ENCODE data around the gene DRG2.

Gene DRG2

GRCh38 chr17:18087610-18088491 is at the start of gene DRG2:
DRG2 (plus strand) TSS chr17:18087948; CDS start chr17:18088024, 76 bp downstream.
- peak; percentile 69 for DNase-seq

- no peak for DNase-seq
These were observed 49.4 kb upstream of the DRG2 start for GRCh38 chr17:18038149-18038850.

GRCh38 chr17:18038861-18039534 is 48.8 kb upstream of the DRG2 start, which contains the start of the genes ATPAF2 and GID4:
ATPAF2 (minus strand) TSS chr17:18039168; CDS start chr17:18039013, 155 bp downstream.
GID4 (plus strand) TSS chr17:18039408; CDS start chr17:18039465, 57 bp downstream.
- DNase-seq = peak; percentile 84

GRCh38 chr17:18039535-18040260 is 48.0 kb upstream of the DRG2 start:
- no peak for DNase-seq

- DNase-seq = no peak
These were observed 47.4 kb upstream of the DRG2 start for GRCh38 chr17:18040261-18040858.

- no peak for DNase-seq
These were observed 46.0 kb upstream of the DRG2 start for GRCh38 chr17:18041776-18042175.

GRCh38 chr17:18042983-18043382 is 44.8 kb upstream of the DRG2 start:
- DNase-seq = no peak

- no peak for DNase-seq
These were observed 44.3 kb upstream of the DRG2 start for GRCh38 chr17:18043491-18043890.

- no peak for DNase-seq
These were observed 43.1 kb upstream of the DRG2 start for GRCh38 chr17:18044609-18045008.

- no peak for DNase-seq
These were observed 41.9 kb upstream of the DRG2 start for GRCh38 chr17:18045691-18046350.

GRCh38 chr17:18055597-18055996 is 32.2 kb upstream of the DRG2 start:
- no peak for DNase-seq

GRCh38 chr17:18056214-18056613 is 31.5 kb upstream of the DRG2 start:
- no peak for DNase-seq

GRCh38 chr17:18059283-18059682 is 28.5 kb upstream of the DRG2 start:
- no peak for DNase-seq

GRCh38 chr17:18064053-18064452 is 23.7 kb upstream of the DRG2 start:
- no peak for DNase-seq

GRCh38 chr17:18065546-18065945 is 22.2 kb upstream of the DRG2 start:
- DNase-seq = no peak

- DNase-seq = no peak
These were observed 20.9 kb upstream of the DRG2 start for GRCh38 chr17:18066866-18067265.

- no peak for DNase-seq
These were observed 18.6 kb upstream of the DRG2 start for GRCh38 chr17:18069101-18069500.

GRCh38 chr17:18070861-18071340 is 16.8 kb upstream of the DRG2 start:
- DNase-seq = no peak

GRCh38 chr17:18071751-18072150 is 16.0 kb upstream of the DRG2 start:
- no peak for DNase-seq

- DNase-seq = no peak
These were observed 13.0 kb upstream of the DRG2 start for GRCh38 chr17:18074566-18075272.

- DNase-seq = no peak
These were observed 10.8 kb upstream of the DRG2 start for GRCh38 chr17:18076936-18077335.

Measured in DMS79 (cell line).